Osteocyte (in vitro differentiated cells): ENCODE data around the gene COL9A3. TPM values are rescaled to one million over a fixed set of nuclear protein-coding genes. Genes with fewer than 3 reads are reported as not detected.
A peak's percentile ranks its signal among the peaks of the same experiment; 100 is the strongest.

Experiments
- DNase-seq: peaks from one replicate; pipeline ENCODE4 v3.0.0; 2021; ENCODE audit warnings: mixed read lengths; ENCODE audit not compliant: unreplicated experiment; ENCODE audit errors: extremely low spot score
- H3K27ac Mint-ChIP-seq: one replicate; pipeline ENCODE4 v1.8.0; 2021; ENCODE audit warnings: mild to moderate bottlenecking, mixed read lengths; ENCODE audit not compliant: unreplicated experiment
- H3K27me3 Mint-ChIP-seq: one replicate; pipeline ENCODE4 v1.8.0; 2021; ENCODE audit warnings: mixed read lengths; ENCODE audit not compliant: unreplicated experiment
- H3K36me3 Mint-ChIP-seq: one replicate; pipeline ENCODE4 v1.8.0; 2021; ENCODE audit warnings: mixed read lengths; ENCODE audit not compliant: unreplicated experiment
- H3K4me1 Mint-ChIP-seq: one replicate; pipeline ENCODE4 v1.8.0; 2021; ENCODE audit warnings: mixed read lengths; ENCODE audit not compliant: unreplicated experiment
- H3K4me3 Mint-ChIP-seq: one replicate; pipeline ENCODE4 v1.8.0; 2021; ENCODE audit warnings: mild to moderate bottlenecking, moderate library complexity, mixed read lengths; ENCODE audit not compliant: unreplicated experiment
- H3K9me3 Mint-ChIP-seq: one replicate; pipeline ENCODE4 v1.8.0; 2021; ENCODE audit warnings: mixed read lengths; ENCODE audit not compliant: unreplicated experiment
- total RNA-seq: library from RNA; stranded (reverse); gene quantifications from 2 replicates; pipeline ENCODE4 v1.2.1, GENCODE V29; 2021
- TF ChIP-seq, protein P1 (sequence below): fragments of 200-600 bp; sonication (generic); IDR thresholded peaks from 2 replicates; pipeline ENCODE4 v1.5.0; 2021; ENCODE audit warnings: antibody characterized with exemption, mild to moderate bottlenecking, moderate library complexity

Gene COL9A3
- total RNA-seq, 1 donor from 2014 or later, result 1.7 TPM

GRCh38 chr20:62800314-62801259, 16.3 kb upstream of the COL9A3 start:
- Mint-ChIP-seq H3K4me3 (no peak overlapping the region), H3K27ac (no peak overlapping the region), H3K27me3 (no peaks in the 10 kb centered on the region), H3K4me1 (peaks cover 23% of the 10 kb centered on the region), H3K36me3 (peaks cover 22% of the 10 kb centered on the region), H3K9me3 (no peaks in the 10 kb centered on the region)
- TF ChIP-seq, protein P1, sequence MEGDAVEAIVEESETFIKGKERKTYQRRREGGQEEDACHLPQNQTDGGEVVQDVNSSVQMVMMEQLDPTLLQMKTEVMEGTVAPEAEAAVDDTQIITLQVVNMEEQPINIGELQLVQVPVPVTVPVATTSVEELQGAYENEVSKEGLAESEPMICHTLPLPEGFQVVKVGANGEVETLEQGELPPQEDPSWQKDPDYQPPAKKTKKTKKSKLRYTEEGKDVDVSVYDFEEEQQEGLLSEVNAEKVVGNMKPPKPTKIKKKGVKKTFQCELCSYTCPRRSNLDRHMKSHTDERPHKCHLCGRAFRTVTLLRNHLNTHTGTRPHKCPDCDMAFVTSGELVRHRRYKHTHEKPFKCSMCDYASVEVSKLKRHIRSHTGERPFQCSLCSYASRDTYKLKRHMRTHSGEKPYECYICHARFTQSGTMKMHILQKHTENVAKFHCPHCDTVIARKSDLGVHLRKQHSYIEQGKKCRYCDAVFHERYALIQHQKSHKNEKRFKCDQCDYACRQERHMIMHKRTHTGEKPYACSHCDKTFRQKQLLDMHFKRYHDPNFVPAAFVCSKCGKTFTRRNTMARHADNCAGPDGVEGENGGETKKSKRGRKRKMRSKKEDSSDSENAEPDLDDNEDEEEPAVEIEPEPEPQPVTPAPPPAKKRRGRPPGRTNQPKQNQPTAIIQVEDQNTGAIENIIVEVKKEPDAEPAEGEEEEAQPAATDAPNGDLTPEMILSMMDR, result no peak
- no peak for DNase-seq

DNA sequence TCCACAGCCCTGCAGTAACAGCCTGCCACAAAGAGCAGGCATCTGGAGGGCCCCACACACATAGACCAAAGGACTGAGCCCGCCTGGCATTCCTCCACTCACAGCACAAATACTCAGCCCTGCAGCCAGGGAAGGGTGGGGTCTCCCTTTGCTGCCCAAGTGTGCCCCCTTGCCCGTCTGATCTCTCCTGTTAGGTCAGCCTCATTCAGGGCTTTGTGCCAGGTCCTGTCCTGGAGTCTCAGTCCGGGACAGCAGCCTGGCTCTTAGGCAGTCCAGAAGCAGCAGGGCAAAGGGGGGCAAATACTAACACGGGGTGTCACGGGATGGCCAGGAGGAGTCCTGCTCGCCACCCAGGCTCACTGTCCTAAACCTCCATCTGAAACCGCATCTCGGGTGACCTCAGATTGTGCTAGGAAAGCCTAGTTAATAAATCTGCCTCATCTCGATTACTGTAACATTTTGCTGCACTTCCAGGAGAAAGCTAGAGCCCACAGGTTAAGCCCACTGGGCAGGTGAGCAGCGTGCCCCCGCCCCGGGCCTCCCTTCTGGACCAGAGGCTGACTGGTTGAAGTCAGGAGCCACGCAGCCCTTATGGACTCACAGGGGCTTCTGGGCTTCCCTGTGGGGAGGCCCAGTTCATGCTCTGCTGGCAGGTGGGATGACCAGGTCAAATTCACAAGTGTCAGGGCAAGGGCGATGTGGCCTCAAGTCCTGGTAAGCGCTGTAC, 15.4 kb upstream of the COL9A3 start:
- TF ChIP-seq, protein P1, result no peak
- H3K27me3 Mint-ChIP-seq, result no peaks in the 10 kb centered on the region
- H3K4me3 Mint-ChIP-seq, result no peak overlapping the region
- no peak for DNase-seq
- H3K9me3 Mint-ChIP-seq, result no peaks in the 10 kb centered on the region
- no peak overlapping the region for H3K27ac Mint-ChIP-seq
- H3K4me1 Mint-ChIP-seq, result peaks cover 28% of the 10 kb centered on the region
- peaks cover 22% of the 10 kb centered on the region for H3K36me3 Mint-ChIP-seq

GRCh38 chr20:62802026-62802712, 14.7 kb upstream of the COL9A3 start:
- DNase-seq, result no peak
- Mint-ChIP-seq H3K9me3 (no peaks in the 10 kb centered on the region), H3K36me3 (peaks cover 22% of the 10 kb centered on the region), H3K4me3 (no peak overlapping the region), H3K4me1 (peaks cover 29% of the 10 kb centered on the region), H3K27me3 (no peaks in the 10 kb centered on the region), H3K27ac (no peak overlapping the region)
- TF ChIP-seq, protein P1, result no peak

DNA sequence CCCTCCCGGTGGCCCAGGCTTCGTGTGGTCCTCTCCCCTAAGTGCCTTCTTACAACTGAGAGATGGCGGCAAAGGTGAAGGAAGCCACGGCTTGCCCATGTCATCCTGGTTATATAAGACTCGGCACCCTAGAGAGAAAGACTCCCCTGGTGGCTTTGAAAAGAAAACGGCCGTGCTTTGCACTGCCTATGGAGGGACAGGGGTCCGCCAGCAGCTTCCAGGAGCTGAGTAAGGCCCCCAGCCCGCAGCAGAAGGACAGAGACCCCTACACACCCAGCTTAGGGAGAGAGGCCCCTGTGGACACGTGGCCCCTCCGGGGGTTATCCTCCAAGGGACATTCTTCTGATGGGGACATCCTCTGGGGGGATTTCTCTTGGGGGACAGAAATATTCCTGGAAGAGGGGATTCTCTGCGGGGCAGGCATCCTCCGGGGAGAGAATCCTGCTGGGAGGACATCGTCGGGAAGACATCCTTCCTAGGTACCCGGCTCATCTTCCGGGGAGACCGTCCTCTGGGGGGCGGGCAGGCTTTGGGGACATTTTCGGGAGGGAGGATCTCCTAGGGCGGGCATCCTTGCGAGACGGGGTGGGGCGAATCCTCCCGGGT, 12.7 kb upstream of the COL9A3 start:
- peaks cover 23% of the 10 kb centered on the region for H3K4me1 Mint-ChIP-seq
- peak overlapping the region; percentile 81 for H3K27ac Mint-ChIP-seq
- no peak for DNase-seq
- H3K9me3 Mint-ChIP-seq, result no peaks in the 10 kb centered on the region
- peaks cover 15% of the 10 kb centered on the region for H3K36me3 Mint-ChIP-seq
- H3K4me3 Mint-ChIP-seq, result peak overlapping the region; percentile 74
- H3K27me3 Mint-ChIP-seq, result no peaks in the 10 kb centered on the region
- TF ChIP-seq, protein P1, result no peak
